SK-N-SH treated with all-trans-retinoic acid at 6 μM for 48 hours (cell line): ENCODE results near the gene ATRIP.

ENCODE experiments used
- ARNTL ChIP-seq: fragments of 450-650 bp; formaldehyde crosslinking; IDR thresholded peaks from 2 replicates; pipeline ENCODE4 v1.5.0; 2020; ENCODE audit warnings: low read depth, mild to moderate bottlenecking, moderate library complexity, borderline replicate concordance
- BACH2 ChIP-seq: fragments of 250-450 bp; sonication (Bioruptor Pico); IDR thresholded peaks from 2 replicates; pipeline ENCODE4 v1.9.0; 2021; ENCODE audit warnings: mild to moderate bottlenecking, borderline replicate concordance
- CSDC2 ChIP-seq: fragments of 250-450 bp; sonication (Bioruptor Pico); IDR thresholded peaks from 2 replicates; pipeline ENCODE4 v1.5.0; 2020; ENCODE audit warnings: mild to moderate bottlenecking, moderate library complexity
- ISL1 ChIP-seq: fragments of 250-450 bp; sonication (Bioruptor Pico); IDR thresholded peaks from 2 replicates; pipeline ENCODE4 v2.1.2; 2022; ENCODE audit warnings: mild to moderate bottlenecking, moderate library complexity
- RARB ChIP-seq: fragments of 250-450 bp; sonication (Bioruptor Pico); IDR thresholded peaks from 2 replicates; pipeline ENCODE4 v1.8.0; 2021; ENCODE audit warnings: mild to moderate bottlenecking, moderate library complexity
- TOX ChIP-seq: fragments of 250-450 bp; sonication (Bioruptor Pico); IDR thresholded peaks from 2 replicates; pipeline ENCODE4 v1.8.0; 2021; ENCODE audit warnings: mild to moderate bottlenecking, moderate library complexity, borderline replicate concordance
- ZC3H10 ChIP-seq: fragments of 250-450 bp; sonication (Bioruptor Pico); IDR thresholded peaks from 2 replicates; pipeline ENCODE4 v1.5.1; 2021; ENCODE audit warnings: mild to moderate bottlenecking, moderate library complexity
- ZFP30 ChIP-seq: fragments of 450-650 bp; formaldehyde crosslinking; IDR thresholded peaks from 2 replicates; pipeline ENCODE4 v1.5.0; 2022; ENCODE audit warnings: mild to moderate bottlenecking, moderate library complexity
- ZNF565 ChIP-seq: fragments of 450-650 bp; formaldehyde crosslinking; conservative IDR thresholded peaks from 2 replicates; pipeline ENCODE4 v1.5.0; 2020; ENCODE audit warnings: low read depth, mild to moderate bottlenecking, moderate library complexity
- ZNF70 ChIP-seq: fragments of 450-650 bp; formaldehyde crosslinking; IDR thresholded peaks from 2 replicates; pipeline ENCODE4 v1.5.0; 2020; ENCODE audit warnings: mild to moderate bottlenecking, moderate library complexity
- TF ChIP-seq, protein P1 (sequence below): fragments of 250-450 bp; sonication (Bioruptor Pico); IDR thresholded peaks from 2 replicates; pipeline ENCODE4 v1.8.0; 2020; ENCODE audit warnings: mild to moderate bottlenecking, moderate library complexity, borderline replicate concordance
- TF ChIP-seq, protein P2 (sequence below): fragments of 250-450 bp; sonication (Bioruptor Pico); IDR thresholded peaks from 2 replicates; pipeline ENCODE4 v1.5.1; 2021; ENCODE audit warnings: mild to moderate bottlenecking, moderate library complexity
- TF ChIP-seq, protein P3 (sequence below): fragments of 250-450 bp; sonication (Bioruptor Pico); IDR thresholded peaks from 2 replicates; pipeline ENCODE4 v1.5.1; 2020; ENCODE audit warnings: low read depth, mild to moderate bottlenecking, moderate library complexity
- TF ChIP-seq, protein P4 (sequence below): fragments of 250-450 bp; sonication (Bioruptor Pico); IDR thresholded peaks from 2 replicates; pipeline ENCODE4 v1.8.0; 2021; ENCODE audit warnings: low read depth, mild to moderate bottlenecking, moderate library complexity, borderline replicate concordance

DNA sequence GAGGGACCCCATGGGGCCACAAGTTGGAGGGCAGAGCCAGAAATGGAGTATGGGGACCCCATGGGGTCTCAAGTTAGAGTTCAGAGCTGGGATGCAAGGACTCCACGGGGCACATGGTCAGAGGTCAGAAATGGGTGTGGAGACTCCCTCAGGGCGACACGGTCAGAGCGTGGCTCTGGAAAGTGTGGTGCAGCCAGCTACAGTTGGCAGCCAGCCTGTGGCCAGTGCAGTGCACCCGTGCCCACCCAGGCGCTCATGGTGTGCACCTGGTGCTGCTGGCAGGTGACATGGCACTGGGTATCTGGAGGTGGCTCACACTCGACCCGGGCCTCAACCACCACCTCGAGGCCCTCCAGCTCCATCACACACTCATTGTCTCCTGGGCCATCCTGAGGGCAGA, 27.9 kb upstream of the ATRIP start:
- TF ChIP-seq, protein P1, sequence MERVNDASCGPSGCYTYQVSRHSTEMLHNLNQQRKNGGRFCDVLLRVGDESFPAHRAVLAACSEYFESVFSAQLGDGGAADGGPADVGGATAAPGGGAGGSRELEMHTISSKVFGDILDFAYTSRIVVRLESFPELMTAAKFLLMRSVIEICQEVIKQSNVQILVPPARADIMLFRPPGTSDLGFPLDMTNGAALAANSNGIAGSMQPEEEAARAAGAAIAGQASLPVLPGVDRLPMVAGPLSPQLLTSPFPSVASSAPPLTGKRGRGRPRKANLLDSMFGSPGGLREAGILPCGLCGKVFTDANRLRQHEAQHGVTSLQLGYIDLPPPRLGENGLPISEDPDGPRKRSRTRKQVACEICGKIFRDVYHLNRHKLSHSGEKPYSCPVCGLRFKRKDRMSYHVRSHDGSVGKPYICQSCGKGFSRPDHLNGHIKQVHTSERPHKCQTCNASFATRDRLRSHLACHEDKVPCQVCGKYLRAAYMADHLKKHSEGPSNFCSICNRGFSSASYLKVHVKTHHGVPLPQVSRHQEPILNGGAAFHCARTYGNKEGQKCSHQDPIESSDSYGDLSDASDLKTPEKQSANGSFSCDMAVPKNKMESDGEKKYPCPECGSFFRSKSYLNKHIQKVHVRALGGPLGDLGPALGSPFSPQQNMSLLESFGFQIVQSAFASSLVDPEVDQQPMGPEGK, result no peak
- TF ChIP-seq TOX (CRISPR knock-in tag), result no peak
- TF ChIP-seq ARNTL (CRISPR knock-in tag), result no peak
- TF ChIP-seq ZNF565, result no peak
- no peak for TF ChIP-seq ISL1 (CRISPR knock-in tag)
- TF ChIP-seq RARB (CRISPR knock-in tag), result no peak
- TF ChIP-seq, protein P2, sequence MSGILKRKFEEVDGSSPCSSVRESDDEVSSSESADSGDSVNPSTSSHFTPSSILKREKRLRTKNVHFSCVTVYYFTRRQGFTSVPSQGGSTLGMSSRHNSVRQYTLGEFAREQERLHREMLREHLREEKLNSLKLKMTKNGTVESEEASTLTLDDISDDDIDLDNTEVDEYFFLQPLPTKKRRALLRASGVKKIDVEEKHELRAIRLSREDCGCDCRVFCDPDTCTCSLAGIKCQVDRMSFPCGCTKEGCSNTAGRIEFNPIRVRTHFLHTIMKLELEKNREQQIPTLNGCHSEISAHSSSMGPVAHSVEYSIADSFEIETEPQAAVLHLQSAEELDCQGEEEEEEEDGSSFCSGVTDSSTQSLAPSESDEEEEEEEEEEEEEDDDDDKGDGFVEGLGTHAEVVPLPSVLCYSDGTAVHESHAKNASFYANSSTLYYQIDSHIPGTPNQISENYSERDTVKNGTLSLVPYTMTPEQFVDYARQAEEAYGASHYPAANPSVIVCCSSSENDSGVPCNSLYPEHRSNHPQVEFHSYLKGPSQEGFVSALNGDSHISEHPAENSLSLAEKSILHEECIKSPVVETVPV (CRISPR knock-in tag), result no peak
- TF ChIP-seq ZNF70 (CRISPR knock-in tag), result no peak
- TF ChIP-seq, protein P3, sequence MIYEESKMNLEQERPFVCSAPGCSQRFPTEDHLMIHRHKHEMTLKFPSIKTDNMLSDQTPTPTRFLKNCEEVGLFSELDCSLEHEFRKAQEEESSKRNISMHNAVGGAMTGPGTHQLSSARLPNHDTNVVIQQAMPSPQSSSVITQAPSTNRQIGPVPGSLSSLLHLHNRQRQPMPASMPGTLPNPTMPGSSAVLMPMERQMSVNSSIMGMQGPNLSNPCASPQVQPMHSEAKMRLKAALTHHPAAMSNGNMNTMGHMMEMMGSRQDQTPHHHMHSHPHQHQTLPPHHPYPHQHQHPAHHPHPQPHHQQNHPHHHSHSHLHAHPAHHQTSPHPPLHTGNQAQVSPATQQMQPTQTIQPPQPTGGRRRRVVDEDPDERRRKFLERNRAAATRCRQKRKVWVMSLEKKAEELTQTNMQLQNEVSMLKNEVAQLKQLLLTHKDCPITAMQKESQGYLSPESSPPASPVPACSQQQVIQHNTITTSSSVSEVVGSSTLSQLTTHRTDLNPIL (CRISPR knock-in tag), result no peak
- TF ChIP-seq ZFP30 (CRISPR knock-in tag), result no peak
- TF ChIP-seq CSDC2, result no peak
- TF ChIP-seq, protein P4, sequence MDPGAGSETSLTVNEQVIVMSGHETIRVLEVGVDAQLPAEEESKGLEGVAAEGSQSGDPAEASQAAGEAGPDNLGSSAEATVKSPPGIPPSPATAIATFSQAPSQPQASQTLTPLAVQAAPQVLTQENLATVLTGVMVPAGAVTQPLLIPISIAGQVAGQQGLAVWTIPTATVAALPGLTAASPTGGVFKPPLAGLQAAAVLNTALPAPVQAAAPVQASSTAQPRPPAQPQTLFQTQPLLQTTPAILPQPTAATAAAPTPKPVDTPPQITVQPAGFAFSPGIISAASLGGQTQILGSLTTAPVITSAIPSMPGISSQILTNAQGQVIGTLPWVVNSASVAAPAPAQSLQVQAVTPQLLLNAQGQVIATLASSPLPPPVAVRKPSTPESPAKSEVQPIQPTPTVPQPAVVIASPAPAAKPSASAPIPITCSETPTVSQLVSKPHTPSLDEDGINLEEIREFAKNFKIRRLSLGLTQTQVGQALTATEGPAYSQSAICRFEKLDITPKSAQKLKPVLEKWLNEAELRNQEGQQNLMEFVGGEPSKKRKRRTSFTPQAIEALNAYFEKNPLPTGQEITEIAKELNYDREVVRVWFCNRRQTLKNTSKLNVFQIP (CRISPR knock-in tag), result no peak
- TF ChIP-seq ZC3H10 (CRISPR knock-in tag), result no peak
- no peak for TF ChIP-seq BACH2 (CRISPR knock-in tag)
